Motor neuron (in vitro differentiated cells): Measurements from ENCODE around the gene FFAR3. TPM values are rescaled to one million over a fixed set of nuclear protein-coding genes. Genes with fewer than 3 reads are reported as not detected.

Experiments used
- ATAC-seq, 8 experiments: fragments of 200-7000 bp; cut with Tn5 transposase; replicated peaks in 6 of 8; 2 replicates each; pipeline ENCODE4 v1.8.0; 2021; ENCODE audit warnings: mild to moderate bottlenecking in 8 of 8, moderate library complexity in 8 of 8
- H3K27ac ChIP-seq, 2 donors: fragments of 250-450 bp; sonication (Bioruptor Pico); 2 replicates each; pipeline ENCODE4 v1.9.0; 2021; ENCODE audit warnings: antibody characterized with exemption in 2 of 2, mild to moderate bottlenecking in 2 of 2, moderate library complexity in 1 of 2
- H3K4me1 ChIP-seq, 2 donors: fragments of 250-450 bp; sonication (Bioruptor Pico); replicated peaks in 1 of 2; 2 replicates each; pipeline ENCODE4 v1.6.1; 2021; ENCODE audit warnings: antibody characterized with exemption in 2 of 2, mild to moderate bottlenecking in 2 of 2, moderate library complexity in 1 of 2
- H3K4me3 ChIP-seq, 5 donors: fragments of 250-450 bp; sonication (Bioruptor Pico); 2 replicates each; pipeline ENCODE4 v1.9.0; 2021; ENCODE audit warnings: antibody characterized with exemption in 5 of 5, mild to moderate bottlenecking in 5 of 5, moderate library complexity in 4 of 5
- WGBS, 10 experiments: fragments of 450-650 bp; shearing (Covaris generic); methylation state at CpG; one replicate each; pipeline ENCODE4 v1.0.0; 2022; 5-methylcytosine and 5-hydroxymethylcytosine counted together
- in situ Hi-C, 9 experiments: fragments of 400-800 bp; cut with MboI; loops; one replicate each; pipeline ENCODE4 v1.15.0; 2021; ENCODE audit warnings: low sequenced_read_pairs in 9 of 9, low pct_unique_long_range_greater_than_20kb in 2 of 9; ENCODE audit not compliant: unreplicated experiment in 9 of 9
- total RNA-seq, 8 experiments: library from RNA; unstranded; fragments of 300-600 nt; gene quantifications; 2 replicates each; pipeline versions ENCODE4 v1.2.3 to v1.2.4, GENCODE V29; 2022

The FFAR3 gene
- total RNA-seq, 8 experiments from 2014 or later = 0.31 to 0.52 TPM; not detected in 6

- no peak overlapping the region for H3K27ac ChIP-seq
- H3K4me3 ChIP-seq = no peak overlapping the region
- in situ Hi-C loops = no loop called here
- no peak for ATAC-seq
- no peaks in the 10 kb centered on the region for H3K4me1 ChIP-seq
- 50 to 100% (median 70%) methylated on average over 1 to 3 of the region's 6 CpGs; no CpG with 5 or more reads in 5 of the 10 experiments for WGBS, 10 experiments
Measured at GRCh38 chr19:35407619-35408018, 49.4 kb downstream of the FFAR3 start.

- Histone ChIP-seq H3K4me3 (no peak overlapping the region), H3K4me1 (no peaks in the 10 kb centered on the region), H3K27ac (no peak overlapping the region)
- in situ Hi-C loops = no loop called here
- ATAC-seq = no peak
- WGBS, 10 experiments = 11 to 100% (median 76%) methylated on average over 2 to 11 of the region's 13 CpGs; no CpG with 5 or more reads in 1 of the 10 experiments
Measured at GRCh38 chr19:35408284-35409171, 50.3 kb downstream of the FFAR3 start.

GRCh38 chr19:35409191-35409590 is 50.9 kb downstream of the FFAR3 start:
- Histone ChIP-seq H3K27ac (no peak overlapping the region), H3K4me3 (no peak overlapping the region), H3K4me1 (no peaks in the 10 kb centered on the region)
- 50 to 100% (median 74%) methylated on average over 1 to 5 of the region's 5 CpGs for WGBS, 10 experiments
- in situ Hi-C loops = no loop called here
- ATAC-seq = no peak

Other genes with a start within 250 kb of the FFAR3 start
- 1 to 10 TPM in 4 of 8 experiments, under 1 TPM in 1, not detected in 3; 0.25 to 2.0 (median 1.1) TPM for gene FXYD3, start 242.6 kb upstream of the FFAR3 start, total RNA-seq
- 1 to 10 TPM in 7 of 8 experiments, under 1 TPM in 1; 0.49 to 3.5 (median 1.7) TPM for gene LGI4, start 223.4 kb upstream of the FFAR3 start, total RNA-seq
- 10 to 100 TPM in 2 of 8 experiments, 1 to 10 TPM in 6; 1.2 to 10.7 (median 3.1) TPM for gene FXYD1, start 219.6 kb upstream of the FFAR3 start, total RNA-seq
- gene FXYD7, start 215.2 kb upstream of the FFAR3 start, total RNA-seq = 10 to 100 TPM in 3 of 8 experiments, 1 to 10 TPM in 3, not detected in 2; 1.1 to 27.8 (median 14.5) TPM
- 100 to 1,000 TPM in 1 of 8 experiments, 10 to 100 TPM in 5, 1 to 10 TPM in 2; 7.1 to 201 (median 14.7) TPM for gene FXYD5, start 203.7 kb upstream of the FFAR3 start, total RNA-seq
- not detected for gene FAM187B, start 129.7 kb upstream of the FFAR3 start, total RNA-seq
- 1 to 10 TPM; 1.1 to 8.6 (median 2.6) TPM for gene LSR, start 109.5 kb upstream of the FFAR3 start, total RNA-seq
- 10 to 100 TPM; 37.2 to 74.3 (median 64.5) TPM for gene USF2, start 89.5 kb upstream of the FFAR3 start, total RNA-seq
- under 1 TPM in 6 of 8 experiments, not detected in 2; 0.15 to 0.62 (median 0.24) TPM for gene HAMP, start 75.9 kb upstream of the FFAR3 start, total RNA-seq
- gene MAG, start 66.3 kb upstream of the FFAR3 start, total RNA-seq = under 1 TPM in 3 of 8 experiments, not detected in 5; 0.42 to 0.73 (median 0.62) TPM
- gene CD22, start 29.3 kb upstream of the FFAR3 start, total RNA-seq = 1 to 10 TPM in 3 of 8 experiments, under 1 TPM in 3, not detected in 2; 0.27 to 1.8 (median 0.93) TPM
- under 1 TPM in 4 of 8 experiments, not detected in 4; 0.08 to 0.43 (median 0.10) TPM for gene FFAR1, start 10.6 kb upstream of the FFAR3 start, total RNA-seq
- under 1 TPM in 3 of 8 experiments, not detected in 5; 0.08 to 0.33 (median 0.15) TPM for gene GPR42, start 12.6 kb downstream of the FFAR3 start, total RNA-seq
- gene FFAR2, start 89.8 kb downstream of the FFAR3 start, total RNA-seq = under 1 TPM in 4 of 8 experiments, not detected in 4; 0.13 to 0.52 (median 0.14) TPM
- not detected for gene KRTDAP, start 132.0 kb downstream of the FFAR3 start, total RNA-seq
- 10 to 100 TPM in 2 of 8 experiments, 1 to 10 TPM in 3, under 1 TPM in 2, not detected in 1; 0.14 to 49.2 (median 3.1) TPM for gene DMKN, start 155.2 kb downstream of the FFAR3 start, total RNA-seq
- gene SBSN, start 169.9 kb downstream of the FFAR3 start, total RNA-seq = 1 to 10 TPM in 2 of 8 experiments, under 1 TPM in 6; 0.11 to 3.5 (median 0.41) TPM
- not detected for gene GAPDHS, start 175.0 kb downstream of the FFAR3 start, total RNA-seq
- gene TMEM147, start 187.2 kb downstream of the FFAR3 start, total RNA-seq = 100 to 1,000 TPM in 2 of 8 experiments, 10 to 100 TPM in 6; 70.4 to 130 (median 89.3) TPM
- under 1 TPM in 5 of 8 experiments, not detected in 3; 0.05 to 0.25 (median 0.11) TPM for gene ATP4A, start 205.2 kb downstream of the FFAR3 start, total RNA-seq
- under 1 TPM in 1 of 8 experiments, not detected in 7; 0.66 TPM for gene PMIS2, start 227.7 kb downstream of the FFAR3 start, total RNA-seq